ENCODE data around the gene WLS.
"Not testable (repeated sequence)": the region's sequence is repeated elsewhere in the genome, so short reads cannot be mapped to it uniquely, and the experiment has no call there.

The WLS gene

DNA sequence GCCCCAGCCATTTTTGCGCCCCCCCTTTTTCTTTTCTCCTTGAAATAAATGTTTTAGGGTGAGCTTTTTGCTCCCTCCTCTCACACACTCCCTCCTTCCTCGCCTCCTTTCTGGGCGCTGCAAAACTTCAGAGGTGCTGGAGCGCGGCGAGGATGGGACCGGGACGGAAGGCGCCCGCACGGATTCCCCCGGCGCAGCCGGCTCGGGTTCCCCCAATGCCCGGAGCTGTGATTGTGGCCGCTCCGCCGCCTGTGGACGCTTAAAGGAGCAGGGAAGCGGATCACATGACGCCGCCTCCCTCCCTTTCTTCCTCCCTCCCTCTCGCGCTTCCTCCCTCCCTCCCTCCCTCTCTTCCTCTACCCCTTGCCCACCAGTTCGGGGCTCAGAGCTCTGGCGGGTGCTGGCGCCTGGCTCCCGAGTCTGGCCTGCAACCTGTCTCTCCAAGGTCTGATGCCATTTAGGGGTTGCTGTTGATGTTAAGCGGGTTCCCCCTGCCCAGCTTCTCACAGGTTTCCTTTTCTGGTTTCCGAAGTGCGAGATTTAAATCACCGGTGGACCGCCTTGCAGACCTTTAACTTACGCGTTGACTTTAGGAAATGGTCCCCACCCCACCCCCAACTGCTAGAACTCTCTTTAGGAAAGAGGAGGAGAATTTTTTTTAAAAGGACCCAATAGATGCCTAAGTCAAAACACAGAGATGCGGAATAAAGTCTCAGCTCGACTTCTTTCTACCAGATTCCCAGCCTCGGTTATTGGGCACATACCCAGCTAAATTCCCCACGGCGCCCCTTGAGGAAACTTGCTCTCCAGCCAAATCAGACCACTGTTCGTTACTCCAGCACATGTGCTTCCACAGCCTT lies at the start of gene WLS:
TSS of gene WLS (minus strand) at position 235 of the 860 bp plus-strand sequence. CDS start at position 11, 224 bp downstream.
- no peak for DNase-seq (ENCODE audit: low read depth)

DNA sequence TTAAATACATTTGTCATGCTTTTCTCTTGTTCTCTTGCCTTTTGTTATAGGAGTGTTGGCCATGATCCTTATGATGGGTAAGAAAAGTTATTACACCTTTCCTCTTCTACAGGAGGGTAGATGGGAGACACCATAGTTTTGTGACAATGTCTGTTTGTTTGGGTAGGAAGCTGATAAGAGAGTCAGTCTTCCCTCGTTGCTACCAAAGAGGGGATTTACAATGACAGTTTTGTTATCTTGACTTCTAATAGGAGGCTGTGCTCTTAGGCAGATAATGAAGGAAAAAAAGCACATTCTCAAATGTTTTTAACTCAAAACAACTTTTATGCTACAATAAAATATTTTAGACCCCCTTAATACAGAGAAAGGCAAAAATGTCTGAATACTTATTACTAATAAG lies 48.0 kb upstream of the WLS start:
- DNase-seq (ENCODE audit: low read depth), result no peak

DNA sequence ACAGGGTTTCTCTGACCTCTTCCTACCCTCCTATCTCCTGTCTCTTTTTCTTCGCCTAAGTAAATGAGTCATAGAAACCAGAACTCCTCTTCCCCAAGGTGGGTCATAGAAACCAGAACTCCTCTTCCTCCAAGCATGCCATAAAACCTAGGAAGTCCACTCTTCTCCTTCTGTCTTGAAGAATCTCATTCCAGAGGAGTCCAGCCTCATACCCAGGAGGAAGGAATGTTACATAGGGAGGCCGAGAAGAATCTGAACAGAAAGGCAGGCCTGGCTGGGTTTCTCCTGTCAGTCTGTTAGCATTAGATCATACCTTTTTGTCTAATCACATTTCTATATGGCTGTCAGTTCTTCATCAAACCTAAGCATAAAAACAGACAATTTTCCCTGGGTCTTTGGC lies 47.5 kb upstream of the WLS start:
- no peak for DNase-seq (ENCODE audit: low read depth)

DNA sequence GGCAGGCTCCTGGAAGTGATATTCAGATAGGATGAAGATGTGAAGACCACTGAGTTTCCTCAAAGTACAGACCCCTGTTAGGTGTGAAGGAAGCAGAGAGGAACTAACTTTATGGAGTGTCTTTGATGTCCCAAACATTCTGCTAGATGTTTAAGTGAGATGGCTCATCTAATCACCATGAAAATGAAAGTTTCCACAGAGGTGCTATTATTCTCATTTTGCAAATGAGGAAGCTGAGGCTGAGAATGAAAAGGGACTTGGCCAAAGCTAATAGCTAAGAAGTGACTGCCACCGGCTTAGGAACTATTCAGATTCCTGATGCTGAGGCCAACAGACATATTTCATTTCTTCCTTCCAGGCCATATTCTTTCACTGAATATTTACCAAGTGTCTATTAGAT lies 45.9 kb upstream of the WLS start:
- no peak for DNase-seq (ENCODE audit: low read depth)

DNA sequence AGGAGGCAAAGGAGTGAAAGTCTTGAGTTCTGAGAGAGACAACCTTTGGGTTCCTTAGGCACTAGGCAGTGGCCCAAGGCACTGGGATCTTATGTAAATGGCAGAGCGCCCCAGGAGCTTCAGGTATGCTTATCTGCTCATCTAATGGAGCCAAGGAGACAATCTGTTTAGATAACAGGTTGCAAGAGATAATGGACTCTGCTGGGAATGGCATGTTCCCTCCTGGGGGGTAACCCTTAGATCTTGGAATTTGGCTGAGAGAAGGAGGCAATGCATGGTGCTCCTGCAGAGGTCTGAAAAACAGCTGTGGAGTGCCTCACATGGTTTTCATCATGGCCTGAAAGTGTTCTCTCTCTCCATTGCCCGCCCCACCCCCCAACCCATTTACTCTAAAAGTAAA lies 44.1 kb upstream of the WLS start:
- no peak for DNase-seq (ENCODE audit: low read depth)

DNA sequence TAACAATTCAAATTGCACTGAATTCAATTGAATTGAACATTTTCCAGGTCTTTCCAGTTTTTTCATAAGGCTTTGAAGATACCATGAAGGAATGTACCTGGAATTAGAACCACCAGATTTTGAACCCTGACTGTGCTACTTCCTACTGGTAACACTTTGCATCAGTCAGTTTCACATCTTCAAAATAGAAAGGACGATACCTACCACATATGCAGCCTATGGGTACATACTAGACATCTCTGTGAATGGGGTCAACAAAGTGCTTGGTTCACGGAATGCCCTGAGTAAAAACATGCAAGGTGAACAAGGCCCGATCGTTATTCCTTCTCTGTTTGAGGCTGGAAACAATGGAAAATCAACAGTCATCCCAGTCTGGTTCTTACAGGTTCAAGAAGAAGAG lies 41.2 kb upstream of the WLS start:
- no peak for DNase-seq (ENCODE audit: low read depth)

DNA sequence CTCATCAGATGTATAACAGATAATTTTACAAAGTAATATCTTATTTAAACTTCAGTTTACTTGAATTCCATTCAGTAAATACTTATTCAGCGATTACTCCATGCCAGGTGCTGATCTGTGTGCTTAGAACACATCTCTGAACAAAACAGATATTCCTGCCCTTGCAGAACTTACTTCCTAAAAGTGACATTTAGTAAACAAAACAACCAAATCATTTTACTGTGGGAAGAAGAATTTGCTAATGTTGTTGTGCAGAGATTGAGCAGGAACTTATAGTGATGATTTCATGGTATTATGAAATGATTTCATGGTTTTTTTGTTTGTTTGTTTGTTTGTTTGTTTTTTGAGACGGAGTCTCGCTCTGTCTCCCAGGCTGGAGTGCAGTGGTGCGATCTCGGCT lies 39.3 kb upstream of the WLS start:
- DNase-seq (ENCODE audit: low read depth), result no peak

DNA sequence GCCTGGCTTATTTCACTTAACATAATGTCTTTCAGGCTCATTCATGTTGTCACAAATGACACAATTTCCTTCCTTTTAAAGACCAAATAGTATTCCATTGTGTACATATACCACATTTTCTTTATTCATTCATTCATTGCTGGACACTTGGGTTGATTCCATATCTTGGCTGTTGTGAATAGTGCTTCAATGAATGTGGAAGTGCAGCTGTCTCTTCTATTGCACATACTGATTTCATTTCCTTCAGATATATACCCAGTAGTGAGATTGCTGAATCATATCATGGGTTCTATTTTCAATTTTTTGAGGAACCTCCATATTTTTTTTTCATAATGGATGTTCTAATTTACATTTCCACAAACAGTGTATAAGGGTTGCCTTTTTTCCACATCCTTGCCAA lies 38.6 kb upstream of the WLS start:
- DNase-seq (ENCODE audit: low read depth), result no peak

DNA sequence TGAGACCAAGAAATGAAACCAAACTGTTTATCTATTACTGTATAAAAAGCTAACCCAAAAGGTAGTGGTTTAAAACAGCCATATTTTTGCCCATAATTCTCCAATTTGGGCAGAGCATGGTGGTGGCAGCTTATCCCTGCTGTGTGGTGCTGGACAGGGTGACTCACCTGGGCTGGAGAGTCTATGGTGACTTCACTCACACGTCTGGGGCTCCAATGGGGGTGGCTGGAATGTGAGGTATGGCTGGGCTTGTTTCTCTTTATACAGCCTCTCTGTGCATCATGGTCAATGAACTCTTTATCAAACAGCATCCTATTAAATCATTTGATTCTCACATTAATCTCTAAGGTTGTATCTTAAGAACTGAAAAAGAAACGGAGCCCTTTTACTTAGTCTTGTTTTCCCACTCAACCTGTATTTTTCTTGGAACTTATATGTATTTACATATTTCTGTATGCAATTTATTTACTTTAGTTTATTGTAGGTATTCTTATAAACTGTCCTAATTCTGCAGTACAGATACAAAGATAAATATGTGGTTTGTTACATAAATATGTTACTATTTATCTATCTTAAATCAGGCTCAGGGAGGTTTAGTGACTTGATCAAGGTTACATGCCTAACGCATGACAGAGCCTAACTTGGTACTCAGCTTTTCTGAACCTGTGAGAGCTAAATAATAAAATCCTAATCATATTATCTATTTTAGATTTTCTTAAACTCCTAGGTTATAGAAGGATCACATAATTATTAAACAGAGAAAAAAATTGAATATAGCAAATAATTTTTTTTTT lies 37.5 kb upstream of the WLS start:
- DNase-seq (ENCODE audit: low read depth), result no peak

DNA sequence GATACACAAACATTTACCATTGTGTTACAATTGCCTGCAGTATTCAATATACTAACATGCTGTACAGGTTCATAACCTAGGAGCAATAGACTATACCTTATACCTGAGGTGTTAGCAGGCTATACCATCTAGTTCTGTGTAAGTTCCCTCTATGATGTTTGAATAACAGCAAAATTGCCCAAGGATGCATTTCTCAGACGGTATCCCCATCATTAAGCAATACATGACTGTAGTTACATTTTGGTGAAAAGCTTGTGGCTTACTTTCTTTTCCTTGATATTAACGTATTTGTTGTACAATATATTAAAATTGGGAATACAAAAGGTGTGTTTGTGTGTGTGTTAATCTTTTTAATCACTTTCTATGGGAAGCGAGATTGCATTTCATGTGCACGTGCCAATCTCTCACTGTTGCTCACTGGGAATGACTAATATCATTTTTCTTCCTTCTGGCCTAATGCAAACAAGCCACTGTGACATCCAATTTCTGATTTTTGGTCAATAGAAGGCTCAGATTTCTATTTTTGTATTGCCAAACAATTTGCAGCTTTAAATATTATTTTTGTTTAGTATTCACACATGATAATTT lies 36.7 kb upstream of the WLS start:
- DNase-seq (ENCODE audit: low read depth), result no peak

DNA sequence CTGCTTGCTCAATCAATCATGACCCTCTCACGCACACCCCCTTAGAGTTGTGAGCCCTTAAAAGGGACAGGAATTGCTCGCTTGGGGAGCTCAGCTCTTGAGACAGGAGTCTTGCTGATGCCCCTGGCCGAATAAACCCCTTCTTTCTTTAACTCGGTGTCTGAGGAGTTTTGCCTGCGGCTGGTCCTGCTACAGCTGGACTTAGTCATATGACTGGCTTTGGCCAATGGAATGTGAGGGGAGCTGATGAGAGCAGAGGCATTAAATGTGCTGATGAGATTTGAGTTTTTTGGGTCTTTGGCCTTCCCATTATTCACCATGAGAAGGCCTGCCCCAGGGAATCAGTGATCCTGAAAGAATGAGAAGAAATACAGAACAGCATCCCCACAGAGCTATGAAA lies 24.5 kb upstream of the WLS start:
- DNase-seq (ENCODE audit: low read depth), result not testable (repeated sequence)

DNA sequence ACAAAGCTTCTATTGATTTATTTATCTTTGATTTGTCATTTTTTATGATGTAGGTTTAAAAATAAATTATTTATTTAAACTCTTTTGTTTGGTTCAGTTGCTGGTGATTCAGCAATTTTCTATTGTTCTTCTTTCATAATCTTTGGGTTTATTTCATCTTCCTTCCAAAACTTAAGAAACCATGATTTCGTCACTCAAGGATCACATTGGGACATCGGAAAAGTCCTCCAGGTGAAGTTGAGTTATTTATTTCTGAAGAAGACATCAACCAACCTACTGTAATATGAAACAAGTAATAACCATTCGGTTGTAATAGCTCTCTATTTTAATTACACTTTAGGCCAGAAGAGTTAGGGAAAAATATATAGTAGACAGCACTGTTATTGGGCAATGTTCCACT lies 23.0 kb upstream of the WLS start:
- DNase-seq (ENCODE audit: low read depth), result no peak

DNA sequence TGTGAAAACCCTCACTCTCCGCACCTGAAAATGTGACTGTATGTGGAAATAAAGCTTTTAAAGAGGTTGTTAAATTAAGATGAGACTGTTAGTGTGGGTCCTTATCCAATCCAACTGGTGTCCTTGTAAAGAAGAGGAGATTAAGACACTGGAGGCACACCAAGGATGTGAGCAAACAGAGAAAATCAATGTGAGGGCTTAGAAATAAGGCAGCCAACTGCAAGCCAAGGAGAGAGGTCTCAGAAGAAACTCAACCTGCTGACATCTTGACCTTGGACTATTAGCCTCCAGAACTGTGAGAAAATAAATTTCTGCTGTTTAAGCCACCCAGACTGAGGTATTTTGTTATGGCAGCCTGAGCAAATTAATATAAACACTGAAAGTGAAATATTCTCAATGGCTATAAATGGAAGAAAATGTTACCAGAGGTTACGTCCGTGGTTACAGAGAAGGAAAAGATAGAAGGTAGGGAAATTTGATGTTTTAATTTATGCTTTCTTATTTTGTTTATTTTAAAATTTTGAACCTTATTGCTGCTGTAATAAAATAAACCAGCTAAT lies 22.4 kb upstream of the WLS start:
- DNase-seq (ENCODE audit: low read depth), result no peak

DNA sequence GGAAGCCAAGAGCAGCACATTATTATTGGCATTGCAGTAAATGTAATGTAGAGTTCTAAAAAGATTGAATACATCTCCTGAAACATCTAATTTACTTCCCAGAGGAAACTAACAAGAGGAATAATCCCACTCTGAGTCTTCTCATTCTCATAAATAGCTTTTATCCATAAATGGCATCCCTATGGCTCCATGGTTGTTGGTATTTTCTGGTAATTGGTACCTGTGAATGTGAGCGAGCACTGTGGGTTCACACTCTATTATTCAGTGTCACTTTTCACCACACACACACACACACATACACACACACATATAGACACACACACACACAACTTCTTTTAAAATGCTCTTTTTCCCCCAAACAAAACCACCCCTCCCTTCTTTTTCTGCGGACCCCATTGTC lies 4.7 kb upstream of the WLS start:
- no peak for DNase-seq (ENCODE audit: low read depth)

DNA sequence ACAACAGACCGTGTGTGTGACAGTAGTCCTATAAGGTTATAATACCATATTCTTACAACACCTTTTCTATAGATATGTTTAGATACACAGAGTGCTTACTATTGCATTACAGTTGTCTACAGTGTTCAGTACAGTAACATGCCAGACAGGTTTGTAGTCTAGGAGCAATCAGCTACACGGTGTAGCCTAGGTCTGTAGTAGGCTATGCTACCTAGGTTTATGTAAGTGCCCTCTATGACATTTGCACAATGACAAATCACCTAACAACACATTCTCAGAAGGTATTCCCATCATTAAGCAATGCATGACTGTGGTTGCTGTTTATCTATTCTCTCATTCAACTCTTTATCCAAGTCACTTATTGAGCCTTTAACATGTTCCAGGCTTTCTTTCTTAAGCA lies 1.8 kb upstream of the WLS start:
- no peak for DNase-seq (ENCODE audit: low read depth)

DNA sequence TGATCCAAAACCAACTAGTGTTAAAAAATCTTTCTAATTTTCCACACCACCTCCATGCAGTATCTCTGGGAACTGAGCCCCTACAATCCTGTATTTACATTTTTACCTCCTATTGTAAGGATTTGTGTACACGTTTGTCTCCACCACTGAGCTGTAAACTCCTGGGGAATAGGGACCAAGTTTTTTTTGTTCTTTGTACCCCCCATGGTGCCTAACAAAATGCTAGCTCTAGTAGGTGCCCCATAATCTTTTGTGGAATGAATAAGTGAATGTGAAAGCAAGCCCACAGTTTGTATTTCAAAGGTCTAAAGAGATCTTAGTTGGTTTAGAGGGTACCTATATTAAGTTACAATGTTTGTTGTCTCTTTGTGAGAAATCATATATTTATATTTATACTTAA lies 879 bp upstream of the WLS start:
- no peak for DNase-seq (ENCODE audit: low read depth)

DNA sequence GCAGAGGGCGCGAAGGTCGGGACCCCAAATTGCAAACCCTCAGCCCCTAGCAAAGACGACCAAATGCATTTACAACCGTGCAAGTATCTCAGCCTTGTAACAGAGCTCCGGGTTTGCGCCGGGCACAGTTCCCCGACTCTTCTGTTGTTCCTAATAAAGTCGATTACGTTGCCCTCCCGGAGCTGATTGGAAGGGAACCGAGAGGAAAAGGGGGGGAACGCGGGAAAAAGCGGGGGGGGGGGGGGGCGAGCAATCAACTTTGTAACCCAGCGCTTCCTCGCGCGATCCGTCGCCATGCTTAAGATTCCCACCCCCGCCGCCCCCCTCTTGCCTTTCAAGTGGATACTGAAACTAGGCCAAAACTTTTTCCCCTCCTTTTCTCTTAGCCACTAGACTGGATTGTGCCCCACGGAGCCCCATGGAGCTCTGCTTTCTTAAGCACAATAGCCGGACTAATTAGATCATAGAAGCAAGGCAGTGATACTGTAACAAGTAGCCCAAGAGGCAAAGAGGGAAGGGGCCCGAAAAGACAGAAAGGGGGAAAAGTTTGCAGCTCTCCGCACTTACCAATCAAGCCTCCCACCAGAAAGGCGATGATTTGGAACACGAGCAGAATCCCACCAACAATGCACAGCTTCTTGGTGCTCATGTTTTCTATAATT lies 565 bp downstream of the WLS start:
- no peak for DNase-seq (ENCODE audit: low read depth)

DNA sequence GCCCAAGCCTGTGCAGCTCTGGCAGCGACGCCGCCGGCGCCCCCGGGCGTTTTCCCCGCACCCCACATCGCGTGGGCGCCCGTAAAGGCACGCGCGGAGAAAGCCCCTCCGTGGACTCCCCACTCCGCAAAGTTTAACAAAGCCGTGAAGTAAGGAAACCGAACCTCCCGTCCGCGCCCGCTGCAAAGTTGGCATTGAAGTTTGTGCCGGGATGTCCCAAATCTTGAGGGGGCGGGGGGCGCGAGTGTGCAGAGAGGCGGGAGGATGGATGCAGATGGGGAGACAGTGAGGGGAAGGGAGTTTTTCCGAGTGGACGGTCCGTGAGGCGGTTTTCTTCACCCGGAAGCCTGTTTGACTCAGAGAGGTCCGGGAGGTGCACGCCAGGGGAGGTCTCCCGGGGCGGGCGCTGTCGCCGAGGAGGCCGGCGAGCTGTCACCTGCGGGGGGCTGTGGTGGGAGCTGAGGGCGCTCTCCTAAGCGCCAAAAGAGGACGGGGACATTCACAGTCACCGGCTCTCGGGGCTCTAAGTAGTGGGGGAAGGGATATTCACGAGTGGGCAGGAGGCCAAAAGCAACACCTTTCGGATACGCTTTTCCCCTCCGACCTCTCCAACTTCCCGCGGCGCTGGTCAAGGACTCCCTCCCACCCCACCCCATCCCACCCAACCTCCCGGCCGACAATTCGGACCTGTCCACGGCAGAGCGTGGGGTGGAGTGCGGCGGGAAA lies 1.3 kb downstream of the WLS start:
- no peak for DNase-seq (ENCODE audit: low read depth)

DNA sequence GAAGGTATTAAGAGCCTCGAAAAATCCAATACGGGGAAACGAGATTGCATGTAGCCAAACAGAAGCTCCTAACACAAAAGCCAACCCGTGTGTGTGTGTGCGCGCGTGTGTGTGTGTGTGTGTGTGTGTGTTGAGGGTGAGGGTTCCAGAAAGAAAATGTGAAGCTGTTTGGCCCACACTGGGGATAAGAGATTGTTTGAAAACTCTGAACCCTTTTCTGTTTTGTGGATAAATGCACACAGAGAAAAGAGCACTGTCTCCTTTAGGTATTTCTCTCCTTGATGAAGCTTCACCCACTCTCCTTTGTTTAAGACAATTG lies 1.9 kb downstream of the WLS start:
- DNase-seq (ENCODE audit: low read depth), result no peak

DNA sequence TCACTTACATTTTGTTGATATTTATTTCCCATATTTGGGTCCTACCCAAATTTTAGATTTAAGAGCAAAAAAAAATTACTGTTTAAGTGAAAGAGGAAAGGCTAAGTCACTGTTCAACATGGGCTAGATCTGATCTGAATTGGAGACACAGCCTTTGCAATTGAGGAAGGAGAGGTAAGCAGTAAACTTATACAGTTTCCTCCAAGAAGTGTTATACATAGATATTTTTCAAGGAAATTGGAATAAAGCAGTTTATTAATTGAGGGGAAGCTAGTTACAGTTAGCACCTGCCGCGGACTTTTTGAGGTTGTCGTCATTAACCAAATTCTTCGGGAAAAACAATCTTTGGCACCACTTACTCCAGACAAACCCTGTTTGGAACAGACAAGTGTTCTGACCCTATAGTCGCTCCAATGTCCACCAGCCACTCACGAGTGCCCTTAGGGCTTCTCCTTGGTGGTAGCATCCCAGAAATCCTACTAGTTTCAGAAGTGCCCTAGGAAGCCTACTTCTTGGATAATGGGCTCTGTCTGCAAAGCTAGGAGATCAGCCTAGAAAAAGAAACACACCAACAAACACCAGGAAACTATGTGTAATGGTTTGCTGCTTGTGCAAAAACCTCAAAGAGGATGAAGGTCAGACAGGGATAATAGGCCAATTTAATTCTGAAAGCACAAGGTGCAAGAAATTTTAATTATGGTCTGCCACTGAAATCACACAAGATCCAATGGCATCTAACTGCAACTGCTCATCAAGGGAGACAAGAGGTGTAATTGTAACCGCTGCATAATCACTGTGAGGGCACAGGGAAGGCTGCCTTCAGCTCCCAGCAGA lies 2.5 kb downstream of the WLS start:
- DNase-seq (ENCODE audit: low read depth), result no peak

DNA sequence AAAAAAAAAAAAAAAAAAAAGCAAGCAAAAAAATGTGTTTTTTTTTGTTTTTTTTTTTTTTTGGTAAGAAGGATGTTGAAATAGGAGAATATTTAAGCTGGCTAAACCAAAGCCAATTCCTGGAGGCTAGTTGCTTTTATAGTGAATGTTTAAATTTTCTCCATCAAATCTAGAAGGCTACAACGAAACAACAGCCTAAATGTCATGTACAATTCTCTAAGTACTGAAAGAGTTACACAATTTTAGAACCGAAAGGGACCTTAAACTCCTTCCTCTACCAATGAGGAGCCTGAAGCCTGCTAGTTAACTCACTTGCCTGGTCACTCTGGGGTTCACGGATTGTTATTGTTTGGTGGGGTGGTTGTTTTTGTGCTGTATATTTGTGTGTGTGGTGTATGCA lies 3.5 kb downstream of the WLS start:
- no peak for DNase-seq (ENCODE audit: low read depth)
